DOHH2 (cell line): Measurements from ENCODE around the gene ZNF514.

Experiments used
- EZH2phosphoT487 ChIP-seq: fragments of 200-600 bp; sonication (generic); IDR thresholded peaks from 2 replicates; pipeline ENCODE4 v1.6.1; 2017; ENCODE audit warnings: borderline replicate concordance, mild to moderate bottlenecking, antibody characterized with exemption, low read length, moderate library complexity, mixed read lengths
- TF ChIP-seq, protein P1 (sequence below): fragments of 200-600 bp; sonication (generic); IDR thresholded peaks from one replicate; pipeline ENCODE4 v1.5.1; 2014; ENCODE audit warnings: antibody characterized with exemption, mild to moderate bottlenecking, low read depth, low read length; ENCODE audit not compliant: poor library complexity, severe bottlenecking

- TF ChIP-seq, protein P1, sequence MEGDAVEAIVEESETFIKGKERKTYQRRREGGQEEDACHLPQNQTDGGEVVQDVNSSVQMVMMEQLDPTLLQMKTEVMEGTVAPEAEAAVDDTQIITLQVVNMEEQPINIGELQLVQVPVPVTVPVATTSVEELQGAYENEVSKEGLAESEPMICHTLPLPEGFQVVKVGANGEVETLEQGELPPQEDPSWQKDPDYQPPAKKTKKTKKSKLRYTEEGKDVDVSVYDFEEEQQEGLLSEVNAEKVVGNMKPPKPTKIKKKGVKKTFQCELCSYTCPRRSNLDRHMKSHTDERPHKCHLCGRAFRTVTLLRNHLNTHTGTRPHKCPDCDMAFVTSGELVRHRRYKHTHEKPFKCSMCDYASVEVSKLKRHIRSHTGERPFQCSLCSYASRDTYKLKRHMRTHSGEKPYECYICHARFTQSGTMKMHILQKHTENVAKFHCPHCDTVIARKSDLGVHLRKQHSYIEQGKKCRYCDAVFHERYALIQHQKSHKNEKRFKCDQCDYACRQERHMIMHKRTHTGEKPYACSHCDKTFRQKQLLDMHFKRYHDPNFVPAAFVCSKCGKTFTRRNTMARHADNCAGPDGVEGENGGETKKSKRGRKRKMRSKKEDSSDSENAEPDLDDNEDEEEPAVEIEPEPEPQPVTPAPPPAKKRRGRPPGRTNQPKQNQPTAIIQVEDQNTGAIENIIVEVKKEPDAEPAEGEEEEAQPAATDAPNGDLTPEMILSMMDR = no peak
- no peak for TF ChIP-seq EZH2phosphoT487
Measured at GRCh38 chr2:95121093-95121406, 38.6 kb downstream of the ZNF514 start.
